Activated CD4-positive, alpha-beta T cell treated with anti-CD3 and anti-CD28 coated beads, Interleukin-2, amount 50 U/mL, for 1 hour (primary cell): ENCODE data around the gene KDM4D.
"Not testable (repeated sequence)": the region's sequence is repeated elsewhere in the genome, so short reads cannot be mapped to it uniquely, and the experiment has no call there.

Experiments used
- DNase-seq: peaks from one replicate; pipeline ENCODE4 v3.0.0-alpha.2; 2020

Gene KDM4D

GRCh38 chr11:94973099-94973968, at the start of gene KDM4D, which contains the start of gene CWC15:
TSS of gene KDM4D (plus strand) at chr11:94973709. CDS start at chr11:94997373, 23,664 bp downstream.
TSS of gene CWC15 (minus strand) at chr11:94973556. CDS start at chr11:94972185, 1,371 bp downstream.
- peak; percentile 93 for DNase-seq

DNA sequence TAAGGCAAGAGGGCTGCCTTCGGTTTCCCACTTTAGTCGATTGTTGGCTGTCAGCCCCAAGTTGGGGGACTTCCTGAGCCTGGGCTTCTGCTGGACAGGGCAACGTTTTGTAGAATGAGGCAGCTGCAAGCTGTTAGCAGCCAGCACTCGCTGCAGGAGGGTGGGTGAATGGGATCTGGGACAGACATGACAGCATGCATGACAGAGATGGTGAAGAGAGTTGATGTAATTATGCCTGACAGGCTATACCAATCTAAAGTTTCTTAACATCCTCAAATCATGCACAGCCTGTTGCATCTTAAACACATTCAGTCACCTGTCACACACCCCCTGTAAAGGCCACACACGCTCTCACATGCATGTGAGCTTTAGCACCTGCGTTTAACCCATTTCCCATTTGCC, 49.3 kb upstream of the KDM4D start:
- DNase-seq: no peak

- no peak for DNase-seq
Observed at GRCh38 chr11:94924612-94925011, 48.9 kb upstream of the KDM4D start.

- no peak for DNase-seq
Observed at GRCh38 chr11:94925422-94926270, 47.9 kb upstream of the KDM4D start.

GRCh38 chr11:94926271-94926625, 47.3 kb upstream of the KDM4D start:
- no peak for DNase-seq

- DNase-seq: no peak
Observed at GRCh38 chr11:94926698-94927237, 46.7 kb upstream of the KDM4D start.

DNA sequence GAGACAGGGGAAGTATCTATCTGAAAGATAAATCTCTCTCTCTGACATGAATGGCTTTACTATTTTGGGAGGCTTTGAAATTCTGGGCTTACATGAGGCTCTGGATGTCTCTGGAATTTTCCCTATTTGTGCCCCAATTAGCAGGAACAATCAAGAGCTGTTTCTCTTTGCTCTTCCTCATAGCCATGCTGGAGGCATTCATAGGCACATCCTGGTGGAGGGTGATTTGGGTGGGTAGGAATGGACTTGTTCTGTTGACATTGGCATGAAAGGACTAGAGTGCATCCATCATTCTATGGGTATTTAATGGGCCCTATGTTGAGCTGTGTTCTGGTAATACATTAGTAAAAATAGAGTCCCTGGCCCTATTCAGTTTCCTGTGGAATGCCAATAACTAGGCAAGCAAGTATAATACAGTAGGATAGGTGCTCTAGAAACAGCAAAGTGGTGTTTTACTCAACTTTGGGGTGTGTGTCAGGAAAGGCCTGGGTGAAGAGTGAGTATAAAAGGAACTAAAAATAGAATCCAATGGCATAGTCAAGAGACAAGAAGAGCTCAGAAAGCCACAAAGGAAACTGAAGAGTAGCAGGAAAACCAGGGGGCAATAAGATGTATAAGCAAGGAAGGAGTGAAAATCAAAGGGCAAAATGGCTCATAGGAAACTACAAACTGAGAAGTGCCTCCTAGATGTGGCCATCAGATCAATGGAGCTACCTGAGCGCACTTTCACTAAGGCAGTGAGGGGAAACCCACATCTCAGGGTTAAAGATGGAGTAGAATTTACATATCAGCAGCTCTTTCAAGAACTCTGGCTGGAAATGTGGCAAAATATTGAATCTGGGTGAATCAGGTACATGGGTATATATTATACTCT, 45.2 kb upstream of the KDM4D start:
- no peak for DNase-seq

DNA sequence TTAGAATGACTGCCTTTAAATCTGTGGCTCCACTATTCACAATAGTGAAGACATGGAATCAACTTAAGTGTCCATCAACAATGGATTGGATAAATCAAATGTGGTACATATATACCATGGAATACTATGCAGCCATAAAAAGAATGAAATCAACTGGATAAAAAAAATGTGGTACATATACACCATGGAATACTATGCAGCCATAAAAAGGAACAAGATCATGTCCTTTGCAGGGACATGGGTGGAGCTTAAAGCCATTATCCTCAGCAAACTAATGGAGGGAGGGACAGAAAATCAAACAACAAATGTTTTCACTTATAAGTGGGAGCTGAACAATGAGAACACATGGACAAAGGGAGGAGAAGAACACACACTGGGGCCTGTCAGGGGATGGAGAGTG, 41.4 kb upstream of the KDM4D start:
- DNase-seq: not testable (repeated sequence)

DNA sequence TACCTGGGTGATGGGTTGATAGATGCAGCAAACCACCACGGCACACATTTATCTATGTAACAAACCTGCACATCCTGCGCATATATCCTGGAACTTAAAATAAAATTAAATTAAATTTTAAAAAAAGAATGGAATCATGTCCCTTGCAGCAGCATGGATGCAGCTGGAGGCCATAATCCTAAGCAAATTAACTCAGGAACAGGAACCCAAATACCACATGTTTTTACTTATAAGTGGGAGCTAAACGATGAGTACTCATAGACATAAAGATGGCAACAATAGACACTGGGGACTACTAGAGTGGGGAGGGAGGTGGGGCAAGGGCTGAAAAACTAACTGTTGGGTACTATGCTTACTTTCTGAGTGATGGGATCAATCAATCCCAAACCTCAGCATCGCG, 41.0 kb upstream of the KDM4D start:
- DNase-seq: no peak

DNA sequence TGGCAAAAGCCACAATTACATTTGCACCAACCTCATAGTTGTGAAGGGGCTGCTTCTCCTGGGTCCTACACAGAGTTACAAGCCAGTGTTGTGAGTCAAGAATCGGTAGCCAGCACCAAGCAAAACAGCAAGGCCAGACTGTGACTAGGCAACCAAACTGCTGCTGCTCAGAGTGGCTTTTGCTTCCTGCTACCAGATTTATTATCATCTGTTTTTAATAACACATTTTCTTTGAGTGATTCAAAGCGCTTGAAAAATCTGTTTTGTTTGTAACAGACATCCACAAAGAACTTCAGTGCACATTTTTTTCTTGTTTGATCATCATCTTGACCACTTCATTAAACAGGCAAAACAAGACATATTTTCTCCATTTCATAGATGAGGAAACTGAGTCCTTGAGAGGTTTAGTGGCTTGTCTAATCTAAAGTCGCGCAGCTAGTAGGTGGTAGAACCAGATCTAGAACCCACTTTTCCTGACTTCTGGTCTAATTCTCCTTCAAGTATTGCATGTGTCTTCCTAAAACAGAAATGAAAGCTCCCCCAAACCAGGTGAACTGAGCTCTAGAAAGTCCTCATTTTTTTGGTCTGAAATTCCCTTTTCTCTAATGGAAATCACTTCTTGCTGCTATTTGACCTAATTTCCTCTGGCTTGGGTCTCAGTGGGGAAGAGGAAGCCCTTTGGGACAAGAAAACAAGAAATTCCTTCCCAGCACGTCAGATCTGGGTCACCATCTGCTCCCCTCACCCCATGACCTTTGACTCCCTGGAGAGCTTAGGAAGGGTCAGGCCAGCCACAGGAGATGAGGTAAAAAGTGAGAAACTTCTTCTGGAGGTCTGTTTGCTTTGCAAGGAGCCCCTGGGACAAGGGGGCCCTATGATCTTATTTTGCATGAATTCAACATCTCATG, 40.0 kb upstream of the KDM4D start:
- no peak for DNase-seq

- DNase-seq: no peak
Observed at GRCh38 chr11:94934362-94934761, 39.1 kb upstream of the KDM4D start.

DNA sequence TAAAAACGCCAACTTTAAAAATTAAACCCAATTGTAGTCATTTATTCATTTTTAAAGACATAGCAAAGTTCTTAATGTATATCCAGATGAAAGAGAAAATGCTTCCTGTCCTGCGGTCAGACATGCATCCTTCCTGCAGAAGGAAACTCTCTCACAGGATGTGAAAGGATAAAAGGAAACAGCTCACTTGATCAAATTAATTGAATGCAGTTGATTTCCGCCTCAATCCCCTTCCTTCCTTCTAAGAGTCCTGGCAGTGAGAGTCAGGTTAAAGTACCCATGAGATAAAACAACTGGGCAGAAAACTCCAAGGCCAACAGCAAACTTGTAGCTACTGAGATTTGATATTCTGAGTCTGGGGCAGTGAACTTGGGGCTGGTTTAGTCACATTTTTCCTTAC, 38.7 kb upstream of the KDM4D start:
- no peak for DNase-seq

- no peak for DNase-seq
Observed at GRCh38 chr11:94938095-94939055, 35.1 kb upstream of the KDM4D start.

GRCh38 chr11:94939346-94939745, 34.2 kb upstream of the KDM4D start:
- no peak for DNase-seq

- DNase-seq: no peak
Observed at GRCh38 chr11:94941131-94941530, 32.4 kb upstream of the KDM4D start.

GRCh38 chr11:94946812-94947211, 26.7 kb upstream of the KDM4D start:
- DNase-seq: no peak

GRCh38 chr11:94948070-94948617, 25.4 kb upstream of the KDM4D start:
- no peak for DNase-seq

DNA sequence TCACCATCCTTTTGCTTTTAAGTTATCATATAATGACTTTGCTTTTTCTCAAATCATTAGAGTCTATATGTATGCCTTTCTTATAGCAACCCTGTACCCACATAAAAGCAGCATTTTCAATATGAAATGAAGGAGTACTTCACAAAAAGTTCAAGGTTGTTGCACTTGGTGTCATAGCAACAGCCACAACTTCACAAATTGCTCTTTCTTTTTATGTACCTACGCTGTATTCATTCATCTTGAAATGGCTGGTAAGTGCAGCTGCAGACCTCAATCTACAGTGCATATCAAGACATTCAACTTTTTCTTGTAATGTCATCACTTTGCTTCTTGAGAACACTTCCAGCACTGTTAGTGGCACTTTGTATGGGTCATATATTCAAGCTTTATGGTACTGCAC, 18.8 kb upstream of the KDM4D start:
- no peak for DNase-seq

DNA sequence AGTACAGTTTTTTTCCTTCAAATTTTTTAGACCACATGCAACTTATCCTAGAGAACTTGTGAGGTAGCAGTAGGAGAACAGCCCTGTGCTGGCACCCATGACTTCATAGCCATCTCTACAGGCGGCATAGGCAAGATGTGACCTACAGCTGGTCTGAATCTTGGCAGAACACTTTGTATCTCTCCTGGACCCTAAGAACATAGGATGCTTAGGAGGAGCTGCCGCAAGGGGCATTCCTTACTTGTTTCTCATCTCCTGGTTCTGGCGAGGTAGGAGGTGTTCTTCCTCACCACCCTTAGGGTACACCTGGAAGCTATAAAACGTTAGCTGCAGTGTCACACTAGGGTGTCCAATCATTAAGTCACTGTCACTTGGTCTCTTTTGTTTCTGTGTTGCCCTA, 16.5 kb upstream of the KDM4D start:
- no peak for DNase-seq

DNA sequence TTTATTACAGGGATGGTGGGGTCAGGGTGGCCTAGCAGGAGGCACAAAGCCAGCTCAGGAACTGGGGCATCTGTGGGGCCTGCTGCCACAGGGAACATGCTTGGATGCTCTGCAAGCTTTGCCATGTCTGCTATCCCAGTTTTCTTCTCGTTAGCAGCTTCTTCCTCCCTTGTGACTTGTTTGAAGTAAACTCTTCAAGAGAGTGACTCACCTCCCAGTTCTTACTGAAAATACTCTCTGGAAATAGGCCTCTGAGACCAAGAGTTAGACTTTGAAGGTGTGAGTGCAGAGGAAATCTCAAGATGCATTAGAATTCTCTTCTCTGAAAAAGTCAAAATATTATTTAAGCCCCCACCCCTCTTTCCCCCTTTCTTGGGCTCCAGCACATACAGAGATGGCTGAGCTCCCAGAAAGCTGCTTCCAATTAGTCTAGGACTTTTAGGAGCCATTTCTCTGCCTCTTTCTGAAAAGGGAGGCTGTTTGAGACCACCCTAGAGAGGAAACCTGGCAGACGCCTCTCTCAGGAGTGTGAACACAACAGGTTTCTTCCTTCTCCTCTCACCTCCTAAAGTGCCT, 15.3 kb upstream of the KDM4D start:
- DNase-seq: no peak
